Neural cell (in vitro differentiated cells): ENCODE data around the gene CABP2.

ENCODE experiments used
- TAF1 ChIP-seq: IDR thresholded peaks from 2 replicates; pipeline ENCODE4 v1.6.1; 2012; ENCODE audit warnings: low read depth
- TF ChIP-seq, protein P1 (sequence below): fragments of 450-650 bp; IDR thresholded peaks from 2 replicates; pipeline ENCODE4 v1.5.1; 2014; ENCODE audit warnings: antibody characterized with exemption, mild to moderate bottlenecking, moderate library complexity; ENCODE audit not compliant: poor library complexity, severe bottlenecking

DNA sequence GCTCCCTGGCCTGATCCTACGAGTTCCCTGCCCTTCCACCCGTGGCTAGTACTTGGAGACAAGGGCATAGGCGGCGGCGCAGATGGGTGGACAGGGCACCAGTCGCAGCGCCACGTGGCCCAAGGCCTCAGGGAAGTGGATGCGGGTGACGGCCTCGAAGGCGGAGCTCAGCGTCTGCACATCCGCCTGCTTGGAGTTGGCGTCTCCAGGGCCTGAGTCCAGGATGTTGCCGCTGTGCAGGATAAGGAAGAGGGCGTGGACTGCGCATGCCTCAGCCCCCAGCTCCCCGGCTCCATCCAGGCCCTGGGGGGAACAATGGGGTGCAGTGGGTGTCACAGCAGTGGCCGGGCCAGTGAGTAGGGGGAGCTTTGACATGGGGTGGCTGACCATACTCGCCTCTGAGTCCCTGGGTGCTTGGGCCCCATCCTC, 24.7 kb downstream of the CABP2 start:
- TF ChIP-seq TAF1, result no peak
- TF ChIP-seq, protein P1, sequence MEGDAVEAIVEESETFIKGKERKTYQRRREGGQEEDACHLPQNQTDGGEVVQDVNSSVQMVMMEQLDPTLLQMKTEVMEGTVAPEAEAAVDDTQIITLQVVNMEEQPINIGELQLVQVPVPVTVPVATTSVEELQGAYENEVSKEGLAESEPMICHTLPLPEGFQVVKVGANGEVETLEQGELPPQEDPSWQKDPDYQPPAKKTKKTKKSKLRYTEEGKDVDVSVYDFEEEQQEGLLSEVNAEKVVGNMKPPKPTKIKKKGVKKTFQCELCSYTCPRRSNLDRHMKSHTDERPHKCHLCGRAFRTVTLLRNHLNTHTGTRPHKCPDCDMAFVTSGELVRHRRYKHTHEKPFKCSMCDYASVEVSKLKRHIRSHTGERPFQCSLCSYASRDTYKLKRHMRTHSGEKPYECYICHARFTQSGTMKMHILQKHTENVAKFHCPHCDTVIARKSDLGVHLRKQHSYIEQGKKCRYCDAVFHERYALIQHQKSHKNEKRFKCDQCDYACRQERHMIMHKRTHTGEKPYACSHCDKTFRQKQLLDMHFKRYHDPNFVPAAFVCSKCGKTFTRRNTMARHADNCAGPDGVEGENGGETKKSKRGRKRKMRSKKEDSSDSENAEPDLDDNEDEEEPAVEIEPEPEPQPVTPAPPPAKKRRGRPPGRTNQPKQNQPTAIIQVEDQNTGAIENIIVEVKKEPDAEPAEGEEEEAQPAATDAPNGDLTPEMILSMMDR, result no peak
